ENCODE measurements around the gene KCNQ1. TPM values are rescaled to one million over a fixed set of nuclear protein-coding genes. Genes with fewer than 3 reads are reported as not detected.

The KCNQ1 gene
- total and polyA plus RNA-seq, 4 donors: 15.4 to 41.7 (median 26.2) TPM

DNA sequence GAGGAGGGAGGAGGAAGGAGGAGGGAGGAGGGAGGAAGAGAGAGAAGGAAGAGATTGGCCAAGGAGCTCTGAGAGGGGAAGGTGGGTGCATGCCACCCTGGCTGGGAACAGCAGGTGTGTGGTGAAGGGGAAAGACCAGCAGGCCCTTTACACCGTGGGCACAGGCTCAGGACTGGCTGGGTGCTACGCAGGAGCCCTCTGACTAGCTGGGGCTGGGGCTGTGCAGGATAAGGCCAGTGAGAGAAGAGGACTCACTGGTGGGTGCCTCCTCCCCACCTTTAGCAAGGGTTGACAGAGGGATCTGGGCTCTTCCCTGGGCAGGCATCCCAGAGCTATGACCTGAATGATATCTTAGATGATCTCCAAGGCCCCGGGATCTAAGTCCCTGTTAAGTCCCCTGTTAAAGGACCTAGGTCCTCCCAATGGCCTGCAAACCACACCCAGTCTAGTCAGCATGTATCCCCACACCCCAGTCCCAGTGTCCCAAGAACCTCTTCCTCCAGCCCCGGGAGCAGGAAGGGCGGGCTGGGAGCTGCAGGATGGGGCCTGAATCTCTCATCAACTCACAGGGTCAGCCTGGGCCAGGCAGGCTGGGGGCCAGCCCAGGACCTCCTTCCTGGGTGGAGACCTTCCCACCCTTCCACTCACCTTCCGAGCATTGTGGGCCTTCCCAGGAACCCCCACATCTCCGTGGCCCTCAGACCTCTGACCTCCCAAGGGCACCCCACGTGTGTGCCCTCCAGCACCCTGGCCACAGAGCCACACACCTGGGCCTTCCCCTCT, 385.4 kb downstream of the KCNQ1 start:
- no peak for ATAC-seq (ENCODE audit: insufficient read depth, low FRiP score)
- WGBS, 2 donors: 72 to 81% methylated on average over 8 of the region's 8 CpGs
- H3K9me3 ChIP-seq (ENCODE audit: control insufficient read depth in 4 of 4, insufficient read depth in 3 of 4, low read length in 3 of 4): peaks cover 0 to 4% (median 1%) of the 10 kb centered on the region in 4 donors
- no peaks in the 10 kb centered on the region for H3K27me3 ChIP-seq (ENCODE audit: control insufficient read depth in 3 of 3, insufficient read depth in 3 of 3, low read length in 2 of 3)
- H3K4me1 ChIP-seq (ENCODE audit: control insufficient read depth in 5 of 5, insufficient read depth in 5 of 5, low read length in 5 of 5): peaks cover 0 to 35% (median 11%) of the 10 kb centered on the region in 5 donors
- H3K4me3 ChIP-seq: no peak overlapping the region
- no peak overlapping the region for H3K9ac ChIP-seq (ENCODE audit: insufficient read depth in 1 of 2, low read length in 2 of 2)
- H3K27ac ChIP-seq (ENCODE audit: low read depth in 1 of 2, low read length in 1 of 2): peak overlapping the region in 1 of 2 donors; percentile 49
- no peak for DNase-seq
- H3K36me3 ChIP-seq (ENCODE audit: control insufficient read depth in 4 of 4, insufficient read depth in 4 of 4, low read length in 4 of 4): no peaks in the 10 kb centered on the region
- TF ChIP-seq, protein P1, sequence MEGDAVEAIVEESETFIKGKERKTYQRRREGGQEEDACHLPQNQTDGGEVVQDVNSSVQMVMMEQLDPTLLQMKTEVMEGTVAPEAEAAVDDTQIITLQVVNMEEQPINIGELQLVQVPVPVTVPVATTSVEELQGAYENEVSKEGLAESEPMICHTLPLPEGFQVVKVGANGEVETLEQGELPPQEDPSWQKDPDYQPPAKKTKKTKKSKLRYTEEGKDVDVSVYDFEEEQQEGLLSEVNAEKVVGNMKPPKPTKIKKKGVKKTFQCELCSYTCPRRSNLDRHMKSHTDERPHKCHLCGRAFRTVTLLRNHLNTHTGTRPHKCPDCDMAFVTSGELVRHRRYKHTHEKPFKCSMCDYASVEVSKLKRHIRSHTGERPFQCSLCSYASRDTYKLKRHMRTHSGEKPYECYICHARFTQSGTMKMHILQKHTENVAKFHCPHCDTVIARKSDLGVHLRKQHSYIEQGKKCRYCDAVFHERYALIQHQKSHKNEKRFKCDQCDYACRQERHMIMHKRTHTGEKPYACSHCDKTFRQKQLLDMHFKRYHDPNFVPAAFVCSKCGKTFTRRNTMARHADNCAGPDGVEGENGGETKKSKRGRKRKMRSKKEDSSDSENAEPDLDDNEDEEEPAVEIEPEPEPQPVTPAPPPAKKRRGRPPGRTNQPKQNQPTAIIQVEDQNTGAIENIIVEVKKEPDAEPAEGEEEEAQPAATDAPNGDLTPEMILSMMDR (IDR thresholded peaks at IDR 0.05; ENCODE audit: control extremely low read depth, extremely low read depth): no peak

DNA sequence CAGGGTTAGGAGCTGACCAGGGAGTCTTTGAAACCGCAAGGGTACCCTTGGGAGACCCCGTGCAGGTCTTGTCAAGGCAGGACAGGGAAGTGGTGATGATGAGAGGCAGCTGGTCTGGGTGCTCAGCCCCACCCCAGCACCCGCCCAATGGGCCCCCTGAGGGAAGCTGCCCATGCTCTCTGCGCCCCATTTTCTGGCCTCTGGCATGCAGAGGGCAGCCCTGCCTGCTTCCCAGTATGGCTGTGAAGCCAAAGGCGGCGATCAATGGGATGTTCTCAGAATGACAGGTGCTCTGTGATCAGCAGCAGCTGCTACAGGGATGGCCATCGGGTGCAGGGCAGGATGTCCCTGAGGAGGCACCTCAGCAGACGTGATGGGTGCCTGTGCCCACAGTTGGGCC, 386.1 kb downstream of the KCNQ1 start:
- DNase-seq: no peak
- ATAC-seq (ENCODE audit: insufficient read depth, low FRiP score): no peak

DNA sequence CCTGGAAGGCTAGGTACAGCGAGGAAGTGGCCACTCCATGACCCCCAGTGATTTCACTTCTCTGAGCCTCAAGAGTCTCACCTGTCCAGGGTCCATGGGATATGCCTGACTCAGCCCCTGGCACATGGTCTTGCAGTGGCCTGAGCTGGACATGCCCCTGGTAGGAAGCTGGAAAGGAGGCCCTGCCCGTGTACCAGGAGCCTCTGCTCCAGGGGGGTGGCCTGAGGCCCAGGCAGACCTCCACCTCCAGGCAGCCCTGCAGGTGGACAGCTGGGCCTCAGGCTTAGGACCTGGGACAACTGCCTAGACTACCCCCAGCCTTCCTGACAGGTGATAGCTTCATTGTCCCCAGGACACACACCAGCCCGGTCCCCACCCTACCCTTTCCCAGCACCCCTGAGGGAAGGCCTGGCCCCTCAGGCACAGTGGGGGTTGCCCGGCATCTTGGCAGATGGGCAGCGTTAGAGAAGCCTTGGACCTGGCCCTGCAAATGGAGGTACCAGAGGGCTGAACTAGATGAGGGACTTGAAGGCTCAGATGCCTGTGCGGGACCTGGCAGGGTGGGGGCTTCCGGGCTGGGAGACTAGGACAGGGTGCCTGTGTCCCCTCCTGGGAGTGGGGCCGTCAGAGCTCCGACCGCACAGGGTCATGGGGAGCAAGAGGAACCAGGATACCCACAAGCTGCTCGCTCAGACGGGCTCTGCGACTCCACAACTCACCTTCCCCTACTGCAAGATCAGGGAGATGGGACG, 387.1 kb downstream of the KCNQ1 start:
- Histone ChIP-seq H3K4me1 (ENCODE audit: control insufficient read depth in 5 of 5, insufficient read depth in 5 of 5, low read length in 5 of 5) (peaks cover 0 to 29% (median 18%) of the 10 kb centered on the region in 5 donors), H3K27ac (ENCODE audit: low read depth in 1 of 2, low read length in 1 of 2) (no peak overlapping the region), H3K9me3 (ENCODE audit: control insufficient read depth in 4 of 4, insufficient read depth in 3 of 4, low read length in 3 of 4) (peaks cover 0 to 4% (median 1%) of the 10 kb centered on the region in 4 donors), H3K27me3 (ENCODE audit: control insufficient read depth in 3 of 3, insufficient read depth in 3 of 3, low read length in 2 of 3) (no peaks in the 10 kb centered on the region), H3K36me3 (ENCODE audit: control insufficient read depth in 4 of 4, insufficient read depth in 4 of 4, low read length in 4 of 4) (no peaks in the 10 kb centered on the region), H3K9ac (ENCODE audit: insufficient read depth in 1 of 2, low read length in 2 of 2) (no peak overlapping the region), H3K4me3 (no peak overlapping the region)
- ATAC-seq (ENCODE audit: insufficient read depth, low FRiP score) (no peak), DNase-seq (no peak)
- TF ChIP-seq, protein P1 (IDR thresholded peaks at IDR 0.05; ENCODE audit: control extremely low read depth, extremely low read depth): no peak
- WGBS, 2 donors: 92 to 97% methylated on average over 14 of the region's 14 CpGs

More for the DNA sequence above, 386.1 kb downstream of the KCNQ1 start:
- H3K4me1 ChIP-seq (ENCODE audit: control insufficient read depth in 5 of 5, insufficient read depth in 5 of 5, low read length in 5 of 5): peaks cover 0 to 29% (median 10%) of the 10 kb centered on the region in 5 donors
- H3K9ac ChIP-seq (ENCODE audit: insufficient read depth in 1 of 2, low read length in 2 of 2): no peak overlapping the region
- H3K27ac ChIP-seq (ENCODE audit: low read depth in 1 of 2, low read length in 1 of 2): peak overlapping the region in 1 of 2 donors; percentile 49
- peaks cover 0 to 4% (median 1%) of the 10 kb centered on the region in 4 donors for H3K9me3 ChIP-seq (ENCODE audit: control insufficient read depth in 4 of 4, insufficient read depth in 3 of 4, low read length in 3 of 4)
- H3K4me3 ChIP-seq: no peak overlapping the region
- TF ChIP-seq, protein P1 (IDR thresholded peaks at IDR 0.05; ENCODE audit: control extremely low read depth, extremely low read depth): no peak
- H3K36me3 ChIP-seq (ENCODE audit: control insufficient read depth in 4 of 4, insufficient read depth in 4 of 4, low read length in 4 of 4): no peaks in the 10 kb centered on the region
- WGBS, 2 donors: 86 to 95% methylated on average over 8 of the region's 8 CpGs
- no peaks in the 10 kb centered on the region for H3K27me3 ChIP-seq (ENCODE audit: control insufficient read depth in 3 of 3, insufficient read depth in 3 of 3, low read length in 2 of 3)
